Neuron (in vitro differentiated cells): ENCODE data around the gene RBBP6.
"Not testable (repeated sequence)": the region's sequence is repeated elsewhere in the genome, so short reads cannot be mapped to it uniquely, and the experiment has no call there.

Source experiments
- H2AFZ ChIP-seq: one replicate; pipeline ENCODE4 v1.6.1; 2013; ENCODE audit warnings: low read depth, mild to moderate bottlenecking, inconsistent platforms, low read length, moderate library complexity
- H3K27me3 ChIP-seq: one replicate; pipeline ENCODE4 v1.6.1; 2013; ENCODE audit warnings: low read length; ENCODE audit not compliant: insufficient read depth
- H3K36me3 ChIP-seq: one replicate; pipeline ENCODE4 v1.6.1; 2013; ENCODE audit warnings: low read length; ENCODE audit not compliant: insufficient read depth
- H3K4me1 ChIP-seq: one replicate; pipeline ENCODE4 v1.6.1; 2013; ENCODE audit warnings: low read length; ENCODE audit not compliant: insufficient read depth
- H3K4me3 ChIP-seq: 2 replicates; pipeline ENCODE4 v1.5.1; 2013; ENCODE audit warnings: mild to moderate bottlenecking, low read length, moderate library complexity
- H3K9me3 ChIP-seq: one replicate; pipeline ENCODE4 v1.6.1; 2013; ENCODE audit warnings: low read length

Gene RBBP6

DNA sequence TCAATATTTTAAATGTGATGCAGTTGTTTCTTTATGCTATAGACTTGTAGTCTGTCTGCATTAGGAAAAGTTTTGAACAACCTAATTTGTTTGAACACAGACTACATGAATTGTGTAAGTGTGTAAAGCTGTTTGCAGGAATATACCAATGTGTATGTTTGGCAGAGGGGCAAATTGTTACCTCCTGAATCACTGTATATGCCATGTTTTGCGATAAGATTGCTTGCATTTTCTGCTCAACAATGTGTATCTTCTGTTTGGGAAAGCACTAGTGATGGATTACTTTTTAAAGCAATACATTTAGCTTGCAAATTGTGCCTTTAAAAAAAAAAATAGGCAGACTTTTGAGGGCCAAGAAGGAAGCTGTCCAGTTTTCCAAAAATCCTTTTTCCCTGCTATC is 14.6 kb downstream of the RBBP6 start:
- Histone ChIP-seq H3K36me3 (peaks cover 77% of the 10 kb centered on the region), H3K9me3 (no peaks in the 10 kb centered on the region), H3K4me3 (no peak overlapping the region)

DNA sequence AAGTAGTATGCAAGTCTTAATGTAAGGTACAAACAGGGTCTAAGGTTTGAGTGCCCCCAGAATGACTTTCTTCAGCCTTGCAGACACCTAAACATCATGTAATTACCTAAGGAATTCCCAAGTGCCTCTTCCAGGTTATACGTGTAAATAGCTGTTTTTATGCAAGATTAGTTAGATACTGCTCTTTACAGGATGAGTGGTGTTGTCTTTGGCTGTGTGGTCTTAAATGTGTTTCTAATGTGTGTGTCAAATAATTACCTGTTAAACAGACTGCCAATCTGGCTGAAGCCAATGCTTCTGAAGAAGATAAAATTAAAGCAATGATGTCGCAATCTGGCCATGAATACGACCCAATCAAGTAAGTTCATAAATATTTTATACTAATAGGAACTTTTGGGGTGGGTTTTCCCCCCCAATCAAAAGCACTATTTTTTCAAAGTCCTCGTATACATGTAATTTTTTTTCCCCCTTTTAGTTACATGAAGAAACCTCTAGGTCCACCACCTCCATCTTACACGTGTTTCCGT is 16.0 kb downstream of the RBBP6 start:
- Histone ChIP-seq H3K4me3 (no peak overlapping the region), H2AFZ (no peak overlapping the region), H3K27me3 (no peaks in the 10 kb centered on the region), H3K4me1 (no peaks in the 10 kb centered on the region), H3K36me3 (peaks cover 77% of the 10 kb centered on the region), H3K9me3 (no peaks in the 10 kb centered on the region)

More for the DNA sequence above, 14.6 kb downstream of the RBBP6 start:
- Histone ChIP-seq H3K4me1 (no peaks in the 10 kb centered on the region), H2AFZ (no peak overlapping the region), H3K27me3 (no peaks in the 10 kb centered on the region)

DNA sequence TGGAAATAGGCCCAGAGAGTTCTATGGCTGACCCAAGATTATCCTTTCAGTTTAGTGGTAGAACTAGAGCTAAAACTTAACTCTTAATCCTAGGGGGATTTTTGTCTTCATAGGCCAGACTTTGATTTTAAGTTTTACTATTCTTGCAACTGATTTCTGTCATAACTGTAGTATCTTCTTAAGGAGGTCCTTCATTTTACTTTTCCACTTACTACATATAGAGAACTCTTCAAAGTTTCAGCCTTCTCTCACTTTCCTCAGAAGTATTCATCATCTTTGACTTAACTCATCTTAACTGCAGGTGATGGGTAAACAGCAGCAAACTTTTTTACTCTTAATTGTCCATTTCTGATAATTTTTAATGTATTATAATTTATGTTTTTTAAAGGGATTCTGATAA is 23.4 kb downstream of the RBBP6 start:
- H3K36me3 ChIP-seq, result peaks cover 94% of the 10 kb centered on the region
- H2AFZ ChIP-seq, result no peak overlapping the region
- H3K4me3 ChIP-seq, result no peak overlapping the region
- no peaks in the 10 kb centered on the region for H3K4me1 ChIP-seq
- H3K27me3 ChIP-seq, result no peaks in the 10 kb centered on the region
- no peaks in the 10 kb centered on the region for H3K9me3 ChIP-seq

DNA sequence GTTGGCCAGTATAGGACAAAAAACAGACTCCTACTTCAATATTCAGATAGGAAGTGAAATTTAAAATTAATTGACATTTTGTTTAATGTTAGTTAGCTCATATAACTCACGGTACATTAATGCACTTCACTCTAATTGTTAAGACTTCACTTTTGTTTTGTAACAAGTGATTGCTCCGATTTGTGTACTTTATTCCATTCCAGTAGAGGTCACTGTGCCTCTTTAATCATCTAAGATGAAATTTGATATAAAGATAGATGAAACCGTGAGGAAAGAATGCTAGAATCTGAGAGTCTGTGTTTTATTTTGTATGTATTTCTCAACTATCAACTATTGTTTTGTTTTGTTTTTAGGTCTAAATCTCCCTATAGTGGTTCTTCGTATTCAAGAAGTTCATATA is 29.0 kb downstream of the RBBP6 start:
- peaks cover 97% of the 10 kb centered on the region for H3K36me3 ChIP-seq
- H2AFZ ChIP-seq, result no peak overlapping the region
- H3K27me3 ChIP-seq, result no peaks in the 10 kb centered on the region
- no peaks in the 10 kb centered on the region for H3K4me1 ChIP-seq
- peaks cover 12% of the 10 kb centered on the region for H3K9me3 ChIP-seq
- no peak overlapping the region for H3K4me3 ChIP-seq

DNA sequence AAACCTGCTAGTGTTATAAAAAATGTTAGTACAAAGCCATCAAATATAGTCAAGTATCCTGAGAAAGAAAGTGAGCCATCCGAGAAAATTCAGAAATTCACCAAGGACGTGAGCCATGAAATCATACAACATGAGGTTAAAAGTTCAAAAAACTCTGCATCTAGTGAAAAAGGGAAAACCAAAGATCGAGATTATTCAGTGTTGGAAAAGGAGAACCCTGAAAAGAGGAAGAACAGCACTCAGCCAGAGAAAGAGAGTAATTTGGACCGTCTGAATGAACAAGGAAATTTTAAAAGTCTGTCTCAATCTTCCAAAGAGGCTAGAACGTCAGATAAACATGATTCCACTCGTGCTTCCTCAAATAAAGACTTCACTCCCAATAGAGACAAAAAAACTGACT is 31.7 kb downstream of the RBBP6 start:
- H3K9me3 ChIP-seq, result peaks cover 12% of the 10 kb centered on the region
- no peaks in the 10 kb centered on the region for H3K4me1 ChIP-seq
- peaks cover 70% of the 10 kb centered on the region for H3K36me3 ChIP-seq

GRCh38 chr16:24572069-24572468 is 32.7 kb downstream of the RBBP6 start:
- no peak overlapping the region for H3K4me3 ChIP-seq
- H3K4me1 ChIP-seq, result no peaks in the 10 kb centered on the region
- H3K36me3 ChIP-seq, result peaks cover 62% of the 10 kb centered on the region
- H3K9me3 ChIP-seq, result peaks cover 12% of the 10 kb centered on the region
- H3K27me3 ChIP-seq, result no peaks in the 10 kb centered on the region
- H2AFZ ChIP-seq, result no peak overlapping the region

More for the DNA sequence above, 31.7 kb downstream of the RBBP6 start:
- H2AFZ ChIP-seq, result no peak overlapping the region
- no peak overlapping the region for H3K4me3 ChIP-seq
- H3K27me3 ChIP-seq, result no peaks in the 10 kb centered on the region

DNA sequence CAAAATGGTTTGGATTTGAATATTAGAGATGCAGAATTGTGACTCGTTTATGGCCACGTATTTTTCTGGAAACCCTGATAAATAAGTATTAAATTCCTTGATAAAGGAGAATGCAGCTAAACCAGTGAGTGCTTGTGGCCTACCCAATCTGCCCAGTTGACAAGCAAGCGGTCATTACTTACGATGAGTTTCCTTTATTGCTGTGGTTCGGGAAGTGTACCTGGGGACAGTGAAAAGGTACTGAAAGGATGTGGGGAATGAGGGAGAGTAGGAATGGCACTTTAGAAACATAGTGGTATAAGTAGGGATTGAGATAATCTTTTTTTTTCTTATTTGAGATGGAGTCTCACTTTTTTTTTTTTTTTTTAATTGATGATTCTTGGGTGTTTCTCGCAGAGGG is 33.8 kb downstream of the RBBP6 start:
- Histone ChIP-seq H3K27me3 (no peaks in the 10 kb centered on the region), H3K4me1 (no peaks in the 10 kb centered on the region), H2AFZ (no peak overlapping the region), H3K36me3 (peaks cover 51% of the 10 kb centered on the region), H3K9me3 (peaks cover 12% of the 10 kb centered on the region), H3K4me3 (no peak overlapping the region)

- not testable (repeated sequence) for H3K4me1 ChIP-seq, H3K27me3 ChIP-seq, H2AFZ ChIP-seq, H3K4me3 ChIP-seq
- Histone ChIP-seq H3K36me3 (peaks cover 35% of the 10 kb centered on the region), H3K9me3 (peaks cover 10% of the 10 kb centered on the region)
Measured at GRCh38 chr16:24574515-24575485, 35.4 kb downstream of the RBBP6 start.

DNA sequence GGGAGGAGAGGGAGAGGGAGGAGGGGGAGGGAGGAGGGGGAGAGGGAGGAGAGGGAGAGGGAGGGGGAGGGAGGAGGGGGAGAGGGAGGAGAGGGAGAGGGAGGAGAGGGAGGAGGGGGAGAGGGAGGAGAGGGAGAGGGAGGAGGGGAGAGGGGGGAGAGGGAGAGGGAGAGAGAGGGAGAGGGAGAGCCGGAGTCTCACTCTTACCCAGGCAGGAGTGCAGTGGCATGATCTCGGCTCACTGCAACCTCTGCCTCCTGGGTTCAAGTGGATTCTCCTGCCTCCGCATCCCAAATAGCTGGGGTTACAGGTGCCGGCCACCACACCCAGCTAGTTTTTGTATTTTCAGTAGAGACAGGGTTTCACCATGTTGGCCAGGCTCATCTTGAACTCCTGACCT is 36.4 kb downstream of the RBBP6 start:
- H3K36me3 ChIP-seq, result peaks cover 25% of the 10 kb centered on the region
- H3K4me1 ChIP-seq, H3K4me3 ChIP-seq, H3K9me3 ChIP-seq, H2AFZ ChIP-seq, H3K27me3 ChIP-seq: not testable (repeated sequence)

DNA sequence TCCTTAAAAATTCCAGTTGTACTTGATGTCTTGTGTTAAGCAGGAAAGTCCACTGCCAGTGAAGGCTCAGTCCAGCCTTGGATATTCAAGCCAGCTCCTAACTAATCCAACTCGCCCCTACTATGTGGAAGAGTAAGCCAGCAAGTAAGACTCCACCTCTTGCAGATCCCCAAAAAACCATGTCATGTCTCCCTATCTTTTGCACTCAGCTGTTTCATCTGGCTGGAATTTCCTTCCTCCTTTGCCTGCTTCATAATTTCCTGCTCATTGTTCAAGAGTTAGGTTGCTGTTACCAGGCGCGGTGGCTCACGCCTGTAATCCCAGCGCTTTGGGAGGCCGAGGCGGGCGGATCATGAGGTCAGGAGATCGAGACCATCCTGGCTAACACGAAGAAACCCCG is 37.8 kb downstream of the RBBP6 start:
- peaks cover 11% of the 10 kb centered on the region for H3K36me3 ChIP-seq
- no peaks in the 10 kb centered on the region for H3K27me3 ChIP-seq
- no peak overlapping the region for H3K4me3 ChIP-seq
- H2AFZ ChIP-seq, result no peak overlapping the region
- H3K9me3 ChIP-seq, result no peaks in the 10 kb centered on the region
- H3K4me1 ChIP-seq, result no peaks in the 10 kb centered on the region

GRCh38 chr16:24580665-24581064 is 41.3 kb downstream of the RBBP6 start:
- Histone ChIP-seq H3K4me3 (no peak overlapping the region), H3K36me3 (no peaks in the 10 kb centered on the region), H3K27me3 (no peaks in the 10 kb centered on the region), H3K9me3 (no peaks in the 10 kb centered on the region), H3K4me1 (no peaks in the 10 kb centered on the region), H2AFZ (no peak overlapping the region)

DNA sequence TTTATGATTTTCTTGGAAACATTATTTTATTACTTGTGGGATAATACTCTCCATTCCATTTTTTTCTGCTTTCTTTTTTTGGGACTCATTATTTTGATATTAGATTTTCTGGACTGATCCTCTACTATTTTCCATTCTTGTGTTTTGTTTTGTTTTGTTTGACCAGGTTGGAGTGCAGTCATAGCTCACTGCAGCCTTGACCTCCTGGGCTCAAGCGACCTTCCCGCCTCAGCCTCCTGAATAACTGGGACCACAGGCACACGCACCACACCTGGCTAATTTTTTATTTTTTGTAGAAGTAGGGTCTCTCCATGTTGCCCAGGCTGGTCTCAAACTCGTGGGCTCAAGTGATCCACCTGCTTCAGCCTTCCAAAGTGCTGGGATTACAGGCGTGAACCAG is 44.1 kb downstream of the RBBP6 start:
- Histone ChIP-seq H3K27me3 (no peaks in the 10 kb centered on the region), H3K36me3 (no peaks in the 10 kb centered on the region), H3K9me3 (no peaks in the 10 kb centered on the region), H2AFZ (no peak overlapping the region), H3K4me3 (no peak overlapping the region), H3K4me1 (no peaks in the 10 kb centered on the region)

DNA sequence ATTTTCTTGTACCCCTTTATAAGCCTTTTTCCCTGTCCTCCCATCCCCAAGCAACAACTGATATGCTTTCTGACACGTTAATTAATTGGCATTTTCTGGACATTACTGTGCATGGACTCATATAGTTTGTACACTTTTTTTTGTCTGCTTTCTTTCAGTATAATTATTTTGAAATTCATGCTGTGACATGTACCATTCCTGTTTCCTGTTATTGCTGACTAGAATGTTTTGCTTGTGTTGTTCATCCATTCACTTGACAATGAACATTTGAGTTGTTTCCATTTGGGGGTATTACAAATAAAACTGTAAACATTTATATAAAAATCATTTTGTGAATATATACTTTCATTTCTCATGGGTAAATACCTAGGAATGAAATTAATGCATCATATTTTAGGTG is 50.6 kb downstream of the RBBP6 start:
- no peaks in the 10 kb centered on the region for H3K9me3 ChIP-seq
- no peak overlapping the region for H3K4me3 ChIP-seq
- no peaks in the 10 kb centered on the region for H3K36me3 ChIP-seq
- no peak overlapping the region for H2AFZ ChIP-seq
- H3K27me3 ChIP-seq, result no peaks in the 10 kb centered on the region
- no peaks in the 10 kb centered on the region for H3K4me1 ChIP-seq
